SK-N-SH treated with all-trans-retinoic acid at 6 μM for 48 hours (cell line): Measurements from ENCODE around the gene BLOC1S1.
"Not testable (repeated sequence)": the region's sequence is repeated elsewhere in the genome, so short reads cannot be mapped to it uniquely, and the experiment has no call there.

Experiments used
- ATAC-seq: fragments of 200-7000 bp; cut with Tn5 transposase; 3 replicates; pipeline ENCODE4 v1.9.1; 2020; ENCODE audit warnings: mild to moderate bottlenecking, moderate library complexity
- ARNTL ChIP-seq: fragments of 450-650 bp; formaldehyde crosslinking; IDR thresholded peaks from 2 replicates; pipeline ENCODE4 v1.5.0; 2020; ENCODE audit warnings: low read depth, mild to moderate bottlenecking, moderate library complexity, borderline replicate concordance
- BACH2 ChIP-seq: fragments of 250-450 bp; sonication (Bioruptor Pico); IDR thresholded peaks from 2 replicates; pipeline ENCODE4 v1.9.0; 2021; ENCODE audit warnings: mild to moderate bottlenecking, borderline replicate concordance
- CSDC2 ChIP-seq: fragments of 250-450 bp; sonication (Bioruptor Pico); IDR thresholded peaks from 2 replicates; pipeline ENCODE4 v1.5.0; 2020; ENCODE audit warnings: mild to moderate bottlenecking, moderate library complexity
- ESRRG ChIP-seq: fragments of 250-450 bp; sonication (Bioruptor Pico); IDR thresholded peaks from 2 replicates; pipeline ENCODE4 v1.6.1; 2021; ENCODE audit warnings: mild to moderate bottlenecking
- GLIS3 ChIP-seq: fragments of 250-450 bp; sonication (Bioruptor Pico); IDR thresholded peaks from 2 replicates; pipeline ENCODE4 v1.5.0; 2020; ENCODE audit warnings: mild to moderate bottlenecking, moderate library complexity
- ISL1 ChIP-seq: fragments of 250-450 bp; sonication (Bioruptor Pico); IDR thresholded peaks from 2 replicates; pipeline ENCODE4 v2.1.2; 2022; ENCODE audit warnings: mild to moderate bottlenecking, moderate library complexity
- PPARA ChIP-seq: fragments of 250-450 bp; sonication (Bioruptor Pico); IDR thresholded peaks from 2 replicates; pipeline ENCODE4 v1.5.0; 2020; ENCODE audit warnings: mild to moderate bottlenecking, borderline replicate concordance
- TCF4 ChIP-seq: fragments of 250-450 bp; sonication (Bioruptor Pico); IDR thresholded peaks from 2 replicates; pipeline ENCODE4 v1.8.0; 2021; ENCODE audit warnings: mild to moderate bottlenecking, moderate library complexity, borderline replicate concordance
- TOX ChIP-seq: fragments of 250-450 bp; sonication (Bioruptor Pico); IDR thresholded peaks from 2 replicates; pipeline ENCODE4 v1.8.0; 2021; ENCODE audit warnings: mild to moderate bottlenecking, moderate library complexity, borderline replicate concordance
- ZC3H10 ChIP-seq: fragments of 250-450 bp; sonication (Bioruptor Pico); IDR thresholded peaks from 2 replicates; pipeline ENCODE4 v1.5.1; 2021; ENCODE audit warnings: mild to moderate bottlenecking, moderate library complexity
- ZFP30 ChIP-seq: fragments of 450-650 bp; formaldehyde crosslinking; IDR thresholded peaks from 2 replicates; pipeline ENCODE4 v1.5.0; 2022; ENCODE audit warnings: mild to moderate bottlenecking, moderate library complexity
- ZNF8 ChIP-seq: fragments of 450-650 bp; formaldehyde crosslinking; IDR thresholded peaks from 2 replicates; pipeline ENCODE4 v1.5.0; 2020; ENCODE audit warnings: mild to moderate bottlenecking, moderate library complexity
- TF ChIP-seq, protein P1 (sequence below): fragments of 250-450 bp; sonication (Bioruptor Pico); IDR thresholded peaks from 2 replicates; pipeline ENCODE4 v1.5.1; 2021; ENCODE audit warnings: mild to moderate bottlenecking, moderate library complexity
- TF ChIP-seq, protein P2 (sequence below): fragments of 250-450 bp; sonication (Bioruptor Pico); IDR thresholded peaks from 2 replicates; pipeline ENCODE4 v1.8.0; 2020; ENCODE audit warnings: mild to moderate bottlenecking, moderate library complexity, borderline replicate concordance
- TF ChIP-seq, protein P3 (sequence below): fragments of 250-450 bp; sonication (Bioruptor Pico); IDR thresholded peaks from 2 replicates; pipeline ENCODE4 v1.5.0; 2020; ENCODE audit warnings: mild to moderate bottlenecking, moderate library complexity
- TF ChIP-seq, protein P4 (sequence below): fragments of 250-450 bp; sonication (Bioruptor Pico); IDR thresholded peaks from 2 replicates; pipeline ENCODE4 v1.5.1; 2020; ENCODE audit warnings: low read depth, mild to moderate bottlenecking, moderate library complexity

BLOC1S1 gene

DNA sequence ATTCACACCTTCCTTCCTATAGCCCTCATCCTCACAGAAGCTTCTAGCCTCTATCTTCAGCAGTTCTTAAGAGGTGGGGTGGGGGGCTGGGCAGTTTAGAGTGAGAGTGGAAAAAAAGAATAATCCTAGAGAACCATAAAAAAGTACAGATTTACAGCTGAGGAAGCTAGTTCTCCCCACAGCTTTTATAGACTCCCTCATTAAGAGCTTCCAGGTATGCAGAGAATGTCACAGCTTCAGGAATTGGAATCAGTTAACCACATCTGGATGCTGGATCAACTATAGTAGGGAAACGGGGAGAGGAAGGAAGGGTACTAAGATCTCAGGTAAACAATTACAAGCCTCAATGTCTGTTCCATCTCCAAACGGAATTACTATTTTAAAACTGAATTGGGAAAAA lies 39.4 kb downstream of the BLOC1S1 start:
- TF ChIP-seq TOX (CRISPR knock-in tag) = no peak
- no peak for ATAC-seq

DNA sequence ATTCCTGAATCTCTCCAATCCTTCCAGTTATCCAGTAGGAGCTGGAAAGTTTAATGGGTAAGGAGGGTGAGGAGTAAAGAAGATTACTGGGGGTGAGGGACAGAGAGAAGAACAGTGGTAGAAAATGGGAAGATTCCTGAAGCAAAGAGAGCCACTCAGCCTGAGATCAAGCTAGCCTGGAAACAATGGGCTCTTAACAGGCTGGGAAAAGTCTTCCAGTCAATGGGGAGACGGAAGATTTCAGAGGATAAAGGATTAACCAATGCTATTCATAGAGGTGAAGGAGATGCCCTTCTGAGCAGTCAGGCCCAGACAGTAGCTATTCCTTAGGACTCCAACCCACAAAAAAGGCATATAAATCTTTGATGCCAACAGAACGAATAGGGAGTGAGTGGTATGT lies 41.9 kb downstream of the BLOC1S1 start:
- TF ChIP-seq ZNF8 (no peak), TCF4 (CRISPR knock-in tag) (no peak), GLIS3 (CRISPR knock-in tag) (no peak)
- TF ChIP-seq, protein P1, sequence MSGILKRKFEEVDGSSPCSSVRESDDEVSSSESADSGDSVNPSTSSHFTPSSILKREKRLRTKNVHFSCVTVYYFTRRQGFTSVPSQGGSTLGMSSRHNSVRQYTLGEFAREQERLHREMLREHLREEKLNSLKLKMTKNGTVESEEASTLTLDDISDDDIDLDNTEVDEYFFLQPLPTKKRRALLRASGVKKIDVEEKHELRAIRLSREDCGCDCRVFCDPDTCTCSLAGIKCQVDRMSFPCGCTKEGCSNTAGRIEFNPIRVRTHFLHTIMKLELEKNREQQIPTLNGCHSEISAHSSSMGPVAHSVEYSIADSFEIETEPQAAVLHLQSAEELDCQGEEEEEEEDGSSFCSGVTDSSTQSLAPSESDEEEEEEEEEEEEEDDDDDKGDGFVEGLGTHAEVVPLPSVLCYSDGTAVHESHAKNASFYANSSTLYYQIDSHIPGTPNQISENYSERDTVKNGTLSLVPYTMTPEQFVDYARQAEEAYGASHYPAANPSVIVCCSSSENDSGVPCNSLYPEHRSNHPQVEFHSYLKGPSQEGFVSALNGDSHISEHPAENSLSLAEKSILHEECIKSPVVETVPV (CRISPR knock-in tag) = no peak

DNA sequence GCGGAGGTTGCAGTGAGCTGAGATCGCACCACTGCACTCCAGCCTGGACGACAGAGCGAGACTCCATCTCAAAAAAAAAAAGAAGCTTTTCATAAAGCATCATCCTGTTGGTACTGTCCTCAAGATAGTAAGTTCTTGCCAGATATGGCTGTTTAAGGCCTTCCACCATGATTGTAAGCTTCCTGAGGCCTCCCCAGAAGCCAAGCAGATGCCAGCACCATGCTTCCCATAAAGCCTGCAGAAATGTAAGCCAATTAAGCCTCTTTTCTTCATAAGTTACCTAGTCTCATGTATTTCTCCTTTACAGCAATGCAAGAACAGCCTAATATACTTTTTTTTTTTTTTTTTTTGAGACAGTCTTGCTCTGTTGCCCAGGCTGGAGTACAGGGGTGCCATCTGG lies 42.7 kb downstream of the BLOC1S1 start:
- ATAC-seq = not testable (repeated sequence)

More for the DNA sequence above, 41.9 kb downstream of the BLOC1S1 start:
- ATAC-seq = no peak

DNA sequence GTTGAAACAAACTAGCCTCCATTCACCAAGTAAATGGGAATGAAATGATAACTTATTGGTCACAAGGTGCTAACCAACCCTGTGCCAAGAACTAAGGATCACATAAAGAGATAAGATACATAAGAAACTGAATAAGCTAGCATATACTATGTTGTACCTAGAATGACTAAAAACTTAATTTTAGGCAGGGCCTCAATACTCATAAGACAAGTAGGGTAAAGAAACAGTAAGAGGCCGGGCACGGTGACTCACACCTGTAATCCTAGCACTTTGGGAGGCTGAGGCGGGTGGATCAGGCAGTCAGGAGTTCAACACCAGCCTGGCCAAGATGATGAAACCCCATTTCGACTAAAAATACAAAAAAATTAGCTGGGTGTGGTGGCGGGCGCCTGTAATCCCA lies 44.8 kb downstream of the BLOC1S1 start:
- TF ChIP-seq, protein P2, sequence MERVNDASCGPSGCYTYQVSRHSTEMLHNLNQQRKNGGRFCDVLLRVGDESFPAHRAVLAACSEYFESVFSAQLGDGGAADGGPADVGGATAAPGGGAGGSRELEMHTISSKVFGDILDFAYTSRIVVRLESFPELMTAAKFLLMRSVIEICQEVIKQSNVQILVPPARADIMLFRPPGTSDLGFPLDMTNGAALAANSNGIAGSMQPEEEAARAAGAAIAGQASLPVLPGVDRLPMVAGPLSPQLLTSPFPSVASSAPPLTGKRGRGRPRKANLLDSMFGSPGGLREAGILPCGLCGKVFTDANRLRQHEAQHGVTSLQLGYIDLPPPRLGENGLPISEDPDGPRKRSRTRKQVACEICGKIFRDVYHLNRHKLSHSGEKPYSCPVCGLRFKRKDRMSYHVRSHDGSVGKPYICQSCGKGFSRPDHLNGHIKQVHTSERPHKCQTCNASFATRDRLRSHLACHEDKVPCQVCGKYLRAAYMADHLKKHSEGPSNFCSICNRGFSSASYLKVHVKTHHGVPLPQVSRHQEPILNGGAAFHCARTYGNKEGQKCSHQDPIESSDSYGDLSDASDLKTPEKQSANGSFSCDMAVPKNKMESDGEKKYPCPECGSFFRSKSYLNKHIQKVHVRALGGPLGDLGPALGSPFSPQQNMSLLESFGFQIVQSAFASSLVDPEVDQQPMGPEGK (CRISPR knock-in tag) = no peak
- TF ChIP-seq ZNF8 (no peak), BACH2 (CRISPR knock-in tag) (no peak), PPARA (no peak), GLIS3 (CRISPR knock-in tag) (no peak), ZC3H10 (CRISPR knock-in tag) (no peak), TOX (CRISPR knock-in tag) (no peak)
- ATAC-seq = no peak

DNA sequence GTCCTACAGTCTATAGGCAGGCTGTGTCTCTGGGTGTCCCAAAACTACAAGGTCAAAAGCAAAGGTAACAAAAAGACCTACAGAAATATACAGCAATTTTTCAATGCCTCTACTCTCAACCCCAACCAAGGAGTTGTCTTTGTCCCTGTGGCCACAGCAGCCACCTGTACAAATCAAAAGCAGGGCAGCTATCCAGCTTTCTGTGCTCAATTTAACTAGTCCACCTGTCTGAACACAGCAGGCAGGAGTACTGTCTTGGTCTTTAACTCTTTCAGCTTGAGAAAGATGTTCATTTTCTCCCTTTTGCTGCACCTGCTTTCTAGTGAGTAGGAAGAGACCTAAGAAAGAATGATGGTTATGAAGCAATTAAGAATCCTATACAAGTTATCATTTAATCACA lies 46.8 kb downstream of the BLOC1S1 start:
- TF ChIP-seq ISL1 (CRISPR knock-in tag) = no peak
- TF ChIP-seq ESRRG (CRISPR knock-in tag) = no peak
- TF ChIP-seq, protein P3, sequence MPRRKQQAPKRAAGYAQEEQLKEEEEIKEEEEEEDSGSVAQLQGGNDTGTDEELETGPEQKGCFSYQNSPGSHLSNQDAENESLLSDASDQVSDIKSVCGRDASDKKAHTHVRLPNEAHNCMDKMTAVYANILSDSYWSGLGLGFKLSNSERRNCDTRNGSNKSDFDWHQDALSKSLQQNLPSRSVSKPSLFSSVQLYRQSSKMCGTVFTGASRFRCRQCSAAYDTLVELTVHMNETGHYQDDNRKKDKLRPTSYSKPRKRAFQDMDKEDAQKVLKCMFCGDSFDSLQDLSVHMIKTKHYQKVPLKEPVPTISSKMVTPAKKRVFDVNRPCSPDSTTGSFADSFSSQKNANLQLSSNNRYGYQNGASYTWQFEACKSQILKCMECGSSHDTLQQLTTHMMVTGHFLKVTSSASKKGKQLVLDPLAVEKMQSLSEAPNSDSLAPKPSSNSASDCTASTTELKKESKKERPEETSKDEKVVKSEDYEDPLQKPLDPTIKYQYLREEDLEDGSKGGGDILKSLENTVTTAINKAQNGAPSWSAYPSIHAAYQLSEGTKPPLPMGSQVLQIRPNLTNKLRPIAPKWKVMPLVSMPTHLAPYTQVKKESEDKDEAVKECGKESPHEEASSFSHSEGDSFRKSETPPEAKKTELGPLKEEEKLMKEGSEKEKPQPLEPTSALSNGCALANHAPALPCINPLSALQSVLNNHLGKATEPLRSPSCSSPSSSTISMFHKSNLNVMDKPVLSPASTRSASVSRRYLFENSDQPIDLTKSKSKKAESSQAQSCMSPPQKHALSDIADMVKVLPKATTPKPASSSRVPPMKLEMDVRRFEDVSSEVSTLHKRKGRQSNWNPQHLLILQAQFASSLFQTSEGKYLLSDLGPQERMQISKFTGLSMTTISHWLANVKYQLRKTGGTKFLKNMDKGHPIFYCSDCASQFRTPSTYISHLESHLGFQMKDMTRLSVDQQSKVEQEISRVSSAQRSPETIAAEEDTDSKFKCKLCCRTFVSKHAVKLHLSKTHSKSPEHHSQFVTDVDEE (CRISPR knock-in tag) = no peak
- no peak for TF ChIP-seq CSDC2 (CRISPR knock-in tag)
- no peak for TF ChIP-seq PPARA
- TF ChIP-seq, all 23 proteins: peak for 0
- no peak for ATAC-seq

DNA sequence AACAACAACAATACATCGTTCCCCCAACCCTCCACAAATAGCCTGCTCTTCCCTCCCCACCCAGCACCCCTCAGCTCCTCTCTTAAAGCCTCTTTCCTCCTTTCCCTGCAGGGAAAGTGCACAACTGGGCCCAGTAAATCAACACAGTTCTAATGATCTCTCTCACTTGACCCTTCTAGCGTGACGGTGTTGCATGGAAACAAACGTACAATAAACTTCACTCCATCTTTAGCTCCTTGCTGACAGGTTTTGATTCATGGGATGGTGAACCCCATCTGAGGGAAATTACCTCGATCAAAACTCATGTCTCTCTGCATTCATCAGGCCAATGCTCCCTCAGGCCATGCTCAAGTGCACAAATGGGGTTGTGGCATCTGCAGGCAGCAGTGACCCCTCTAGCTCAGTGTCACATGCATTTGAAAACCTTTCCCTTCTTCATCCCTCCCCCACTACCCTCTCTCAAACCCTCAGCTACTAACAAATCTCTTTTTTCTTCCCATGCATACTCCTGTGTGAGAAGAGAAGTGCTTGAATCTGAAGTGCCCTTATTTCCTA lies 50.0 kb downstream of the BLOC1S1 start:
- no peak for ATAC-seq
- no peak for TF ChIP-seq ZFP30 (CRISPR knock-in tag)
- no peak for TF ChIP-seq BACH2 (CRISPR knock-in tag)
- no peak for TF ChIP-seq PPARA
- TF ChIP-seq, protein P4, sequence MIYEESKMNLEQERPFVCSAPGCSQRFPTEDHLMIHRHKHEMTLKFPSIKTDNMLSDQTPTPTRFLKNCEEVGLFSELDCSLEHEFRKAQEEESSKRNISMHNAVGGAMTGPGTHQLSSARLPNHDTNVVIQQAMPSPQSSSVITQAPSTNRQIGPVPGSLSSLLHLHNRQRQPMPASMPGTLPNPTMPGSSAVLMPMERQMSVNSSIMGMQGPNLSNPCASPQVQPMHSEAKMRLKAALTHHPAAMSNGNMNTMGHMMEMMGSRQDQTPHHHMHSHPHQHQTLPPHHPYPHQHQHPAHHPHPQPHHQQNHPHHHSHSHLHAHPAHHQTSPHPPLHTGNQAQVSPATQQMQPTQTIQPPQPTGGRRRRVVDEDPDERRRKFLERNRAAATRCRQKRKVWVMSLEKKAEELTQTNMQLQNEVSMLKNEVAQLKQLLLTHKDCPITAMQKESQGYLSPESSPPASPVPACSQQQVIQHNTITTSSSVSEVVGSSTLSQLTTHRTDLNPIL = no peak
- TF ChIP-seq ESRRG (CRISPR knock-in tag) = no peak
- TF ChIP-seq ARNTL (CRISPR knock-in tag) = no peak
- TF ChIP-seq ZNF8 = no peak
- TF ChIP-seq ZC3H10 (CRISPR knock-in tag) = no peak
- no peak for TF ChIP-seq TOX (CRISPR knock-in tag)
